ENCODE data around the gene SAPCD2. TPM values are rescaled to one million over a fixed set of nuclear protein-coding genes. Genes with fewer than 3 reads are reported as not detected.

SAPCD2 gene
- total and polyA plus RNA-seq, 9 of the 15 experiments (the other 6 are each of a cell fraction or from before 2014, with no cell fraction given): 3.4 to 91.8 (median 18.8) TPM

DNA sequence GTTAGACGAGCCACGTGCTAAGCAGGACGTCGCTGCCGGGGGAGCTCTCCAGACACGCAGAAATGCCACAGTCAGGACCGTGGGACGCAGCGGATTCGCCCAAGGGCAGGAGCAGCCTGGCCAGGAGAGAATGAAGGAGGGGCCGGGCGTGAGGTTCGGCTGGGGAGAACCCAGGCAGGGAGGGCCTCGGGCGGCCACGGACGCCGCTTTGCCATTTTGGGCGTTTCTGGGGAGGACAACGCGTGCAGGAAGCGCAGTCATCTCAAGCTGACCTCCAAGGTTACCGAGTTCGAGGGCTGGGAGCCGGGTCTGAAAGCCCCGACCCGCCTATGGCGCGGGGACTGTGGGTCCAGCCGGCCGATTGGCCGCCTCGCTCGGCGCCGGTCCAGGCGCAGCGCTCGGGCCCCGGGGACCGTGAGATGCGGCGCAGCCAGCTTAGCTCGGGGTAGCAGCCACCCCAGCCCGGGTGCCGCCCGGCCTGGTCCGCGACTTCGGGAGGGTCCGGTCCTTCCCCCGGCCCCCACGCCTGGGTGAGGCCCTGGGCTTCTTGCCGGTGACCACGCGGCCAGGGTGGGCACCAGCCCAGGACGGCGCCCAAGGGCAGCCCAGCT is 15.7 kb upstream of the SAPCD2 start (continued):
- TF ChIP-seq ZBTB1 (CRISPR knock-in tag; IDR thresholded peaks at IDR 0.05; ENCODE audit: borderline replicate concordance, low read depth) (no peak), NR2C1 (IDR thresholded peaks at IDR 0.05) (no peak), NR2C1 (tag; IDR thresholded peaks at IDR 0.05) (no peak), SMAD1 (IDR thresholded peaks at IDR 0.05; ENCODE audit: low read depth, low read length, partially characterized antibody) (no peak), BRD4 (IDR thresholded peaks at IDR 0.05) (no peak; the same call in 1 of the 2 replicates), HNRNPH1 (optimal IDR thresholded peaks at IDR 0.05; ENCODE audit: low read depth, low read length) (no peak), FIP1L1 (IDR thresholded peaks at IDR 0.05; ENCODE audit: low read depth, low read length, poor library complexity, severe bottlenecking) (peak; percentile 40), SRSF3 (IDR thresholded peaks at IDR 0.05; ENCODE audit: insufficient read depth, low read length) (no peak), TEAD1 (CRISPR knock-in tag; IDR thresholded peaks at IDR 0.05) (peak in 1 of 2 experiments; percentile 50; a peak in 2 of 4 replicates), SMARCA4 (IDR thresholded peaks at IDR 0.05) (no peak), ZNF507 (tag; conservative IDR thresholded peaks at IDR 0.05) (no peak), ZNF707 (CRISPR knock-in tag; conservative IDR thresholded peaks at IDR 0.05) (no peak), ZNF830 (CRISPR knock-in tag; IDR thresholded peaks at IDR 0.05) (no peak), ZNF12 (CRISPR knock-in tag; IDR thresholded peaks at IDR 0.05) (no peak; the same call in 1 of the 2 replicates), TCF3 (CRISPR knock-in tag; IDR thresholded peaks at IDR 0.05) (no peak), POLR3A (IDR thresholded peaks at IDR 0.05; ENCODE audit: borderline replicate concordance, extremely low read depth, insufficient read depth, insufficient read length) (no peak), HNRNPL (IDR thresholded peaks at IDR 0.05; ENCODE audit: low read depth, low read length) (no peak; the same call in 1 of the 2 replicates), ZNF75A (CRISPR knock-in tag; IDR thresholded peaks at IDR 0.05) (no peak), ZC3H8 (IDR thresholded peaks at IDR 0.05) (no peak)
- TF ChIP-seq, protein P1, sequence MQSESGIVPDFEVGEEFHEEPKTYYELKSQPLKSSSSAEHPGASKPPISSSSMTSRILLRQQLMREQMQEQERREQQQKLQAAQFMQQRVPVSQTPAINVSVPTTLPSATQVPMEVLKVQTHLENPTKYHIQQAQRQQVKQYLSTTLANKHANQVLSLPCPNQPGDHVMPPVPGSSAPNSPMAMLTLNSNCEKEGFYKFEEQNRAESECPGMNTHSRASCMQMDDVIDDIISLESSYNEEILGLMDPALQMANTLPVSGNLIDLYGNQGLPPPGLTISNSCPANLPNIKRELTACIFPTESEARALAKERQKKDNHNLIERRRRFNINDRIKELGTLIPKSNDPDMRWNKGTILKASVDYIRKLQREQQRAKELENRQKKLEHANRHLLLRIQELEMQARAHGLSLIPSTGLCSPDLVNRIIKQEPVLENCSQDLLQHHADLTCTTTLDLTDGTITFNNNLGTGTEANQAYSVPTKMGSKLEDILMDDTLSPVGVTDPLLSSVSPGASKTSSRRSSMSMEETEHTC (IDR thresholded peaks at IDR 0.05): no peak
- TF ChIP-seq, protein P2, sequence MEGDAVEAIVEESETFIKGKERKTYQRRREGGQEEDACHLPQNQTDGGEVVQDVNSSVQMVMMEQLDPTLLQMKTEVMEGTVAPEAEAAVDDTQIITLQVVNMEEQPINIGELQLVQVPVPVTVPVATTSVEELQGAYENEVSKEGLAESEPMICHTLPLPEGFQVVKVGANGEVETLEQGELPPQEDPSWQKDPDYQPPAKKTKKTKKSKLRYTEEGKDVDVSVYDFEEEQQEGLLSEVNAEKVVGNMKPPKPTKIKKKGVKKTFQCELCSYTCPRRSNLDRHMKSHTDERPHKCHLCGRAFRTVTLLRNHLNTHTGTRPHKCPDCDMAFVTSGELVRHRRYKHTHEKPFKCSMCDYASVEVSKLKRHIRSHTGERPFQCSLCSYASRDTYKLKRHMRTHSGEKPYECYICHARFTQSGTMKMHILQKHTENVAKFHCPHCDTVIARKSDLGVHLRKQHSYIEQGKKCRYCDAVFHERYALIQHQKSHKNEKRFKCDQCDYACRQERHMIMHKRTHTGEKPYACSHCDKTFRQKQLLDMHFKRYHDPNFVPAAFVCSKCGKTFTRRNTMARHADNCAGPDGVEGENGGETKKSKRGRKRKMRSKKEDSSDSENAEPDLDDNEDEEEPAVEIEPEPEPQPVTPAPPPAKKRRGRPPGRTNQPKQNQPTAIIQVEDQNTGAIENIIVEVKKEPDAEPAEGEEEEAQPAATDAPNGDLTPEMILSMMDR (IDR thresholded peaks at IDR 0.05 in 2 of 3, conservative IDR thresholded peaks at IDR 0.05 in 1 of 3; ENCODE audit: insufficient read depth in 2 of 3, low read depth in 1 of 3, low read length in 3 of 3): no peak
- TF ChIP-seq, protein P3, sequence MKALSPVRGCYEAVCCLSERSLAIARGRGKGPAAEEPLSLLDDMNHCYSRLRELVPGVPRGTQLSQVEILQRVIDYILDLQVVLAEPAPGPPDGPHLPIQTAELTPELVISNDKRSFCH (CRISPR knock-in tag; IDR thresholded peaks at IDR 0.05): no peak
- TF ChIP-seq, protein P3 (tag; IDR thresholded peaks at IDR 0.05): 0 out of 2 replicates have a peak, but pooled peaks have one; percentile 44
- TF ChIP-seq, protein P4, sequence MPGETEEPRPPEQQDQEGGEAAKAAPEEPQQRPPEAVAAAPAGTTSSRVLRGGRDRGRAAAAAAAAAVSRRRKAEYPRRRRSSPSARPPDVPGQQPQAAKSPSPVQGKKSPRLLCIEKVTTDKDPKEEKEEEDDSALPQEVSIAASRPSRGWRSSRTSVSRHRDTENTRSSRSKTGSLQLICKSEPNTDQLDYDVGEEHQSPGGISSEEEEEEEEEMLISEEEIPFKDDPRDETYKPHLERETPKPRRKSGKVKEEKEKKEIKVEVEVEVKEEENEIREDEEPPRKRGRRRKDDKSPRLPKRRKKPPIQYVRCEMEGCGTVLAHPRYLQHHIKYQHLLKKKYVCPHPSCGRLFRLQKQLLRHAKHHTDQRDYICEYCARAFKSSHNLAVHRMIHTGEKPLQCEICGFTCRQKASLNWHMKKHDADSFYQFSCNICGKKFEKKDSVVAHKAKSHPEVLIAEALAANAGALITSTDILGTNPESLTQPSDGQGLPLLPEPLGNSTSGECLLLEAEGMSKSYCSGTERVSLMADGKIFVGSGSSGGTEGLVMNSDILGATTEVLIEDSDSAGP (CRISPR knock-in tag; IDR thresholded peaks at IDR 0.05): no peak

All from K562 (cell line).